HepG2 (cell line): Measurements from ENCODE around the gene SYS1. TPM values are rescaled to one million over a fixed set of nuclear protein-coding genes. Genes with fewer than 3 reads are reported as not detected.

Source experiments
- AHDC1 ChIP-seq: sonication (generic); formaldehyde crosslinking; IDR thresholded peaks from 2 replicates; pipeline ENCODE4 v1.5.1; 2020; ENCODE audit warnings: mild to moderate bottlenecking, missing genetic modification reagents, borderline replicate concordance
- CBX5 ChIP-seq: sonication (generic); formaldehyde crosslinking; IDR thresholded peaks from 2 replicates; pipeline ENCODE4 v1.4.0; 2020; ENCODE audit warnings: missing genetic modification reagents, borderline replicate concordance
- FOSL1 ChIP-seq: sonication (generic); formaldehyde crosslinking; IDR thresholded peaks from 2 replicates; pipeline ENCODE4 v1.9.0; 2021; ENCODE audit warnings: missing genetic modification reagents, borderline replicate concordance
- MIXL1 ChIP-seq: IDR thresholded peaks from 2 replicates; pipeline ENCODE4 v1.6.1; 2016
- PHF5A ChIP-seq: IDR thresholded peaks from one replicate; pipeline ENCODE4 v1.6.1; 2018; ENCODE audit warnings: low read depth, missing genetic modification reagents; ENCODE audit not compliant: unreplicated experiment
- POGZ ChIP-seq: sonication (generic); formaldehyde crosslinking; IDR thresholded peaks from 2 replicates; pipeline ENCODE4 v1.4.0; 2020; ENCODE audit warnings: mild to moderate bottlenecking, missing genetic modification reagents
- RBM39 ChIP-seq: fragments of 200-400 bp; formaldehyde crosslinking; IDR thresholded peaks from one replicate; pipeline ENCODE4 v1.6.1; 2018; ENCODE audit warnings: antibody characterized with exemption, mild to moderate bottlenecking, low read depth, low read length; ENCODE audit not compliant: poor library complexity, severe bottlenecking
- TBX2 ChIP-seq: sonication (generic); formaldehyde crosslinking; IDR thresholded peaks from 2 replicates; pipeline ENCODE4 v1.5.0; 2020; ENCODE audit warnings: missing genetic modification reagents, mild to moderate bottlenecking, borderline replicate concordance
- ZBTB7B ChIP-seq: sonication (generic); formaldehyde crosslinking; IDR thresholded peaks from 2 replicates; pipeline ENCODE4 v1.4.0; 2020; ENCODE audit warnings: missing genetic modification reagents
- ZFAT ChIP-seq: sonication (generic); formaldehyde crosslinking; conservative IDR thresholded peaks from 2 replicates; pipeline ENCODE4 v1.8.1; 2023; ENCODE audit warnings: missing genetic modification reagents, inconsistent platforms
- ZNF18 ChIP-seq: sonication (generic); formaldehyde crosslinking; IDR thresholded peaks from 2 replicates; pipeline ENCODE4 v1.8.0; 2022; ENCODE audit warnings: mild to moderate bottlenecking, missing genetic modification reagents; ENCODE audit not compliant: insufficient replicate concordance
- ZNF276 ChIP-seq: sonication (generic); formaldehyde crosslinking; IDR thresholded peaks from 2 replicates; pipeline ENCODE4 v1.4.0; 2020; ENCODE audit warnings: mild to moderate bottlenecking, low read depth, missing genetic modification reagents
- ZNF546 ChIP-seq: sonication (generic); formaldehyde crosslinking; conservative IDR thresholded peaks from 2 replicates; pipeline ENCODE4 v1.8.1; 2023; ENCODE audit warnings: mild to moderate bottlenecking, missing genetic modification reagents
- ZNF710 ChIP-seq: sonication (generic); formaldehyde crosslinking; IDR thresholded peaks from 2 replicates; pipeline ENCODE4 v1.5.0; 2020; ENCODE audit warnings: mild to moderate bottlenecking, missing genetic modification reagents, borderline replicate concordance
- ZNF784 ChIP-seq: sonication (generic); formaldehyde crosslinking; IDR thresholded peaks from 2 replicates; pipeline ENCODE4 v1.5.1; 2020; ENCODE audit warnings: missing genetic modification reagents, mild to moderate bottlenecking, borderline replicate concordance
- polyA plus RNA-seq, 8 experiments: library from polyadenylated mRNA; depleted of rRNA in 3 of 8; stranded (reverse) in 7 of 8; unstranded in 1 of 8; fragments of >200 nt; fragmentation: Illumina TruSeq in 4 of 8; extraction: Trizol in 4 of 8; gene quantifications; 2 replicates each; pipeline versions ENCODE4 v1.2.1 to v1.2.3, GENCODE V29; 2011 to 2016; ENCODE audit warnings: low read depth in 4 of 8, missing spikeins in 1 of 8, mixed read lengths in 1 of 8; ENCODE audit not compliant: insufficient read depth in 1 of 8
- total RNA-seq, 5 experiments: library from RNA; depleted of rRNA; stranded (reverse); fragments of >200 nt; fragmentation: Illumina TruSeq; extraction: Trizol; gene quantifications; 2 replicates each; pipeline ENCODE4 v1.2.3, GENCODE V29; 2016; ENCODE audit warnings: low read depth in 1 of 5

Gene SYS1
- total and polyA plus RNA-seq, 2 of the 13 experiments (the other 11 are each of a cell fraction or from before 2014, with no cell fraction given), result 38.3 to 65.6 TPM

- TF ChIP-seq ZNF276 (CRISPR knock-in tag) (no peak; the same call in 1 of the 2 replicates), MIXL1 (CRISPR knock-in tag) (peak; percentile 83; the same call in 1 of the 2 replicates), PHF5A (CRISPR knock-in tag) (peak; percentile 36), CBX5 (CRISPR knock-in tag) (0 out of 2 replicates have a peak, but pooled peaks have one; percentile 4), ZFAT (CRISPR knock-in tag) (no peak), ZBTB7B (CRISPR knock-in tag) (peak; percentile 83), ZNF784 (CRISPR knock-in tag) (no peak), ZNF710 (CRISPR knock-in tag) (no peak), TBX2 (CRISPR knock-in tag) (peak; percentile 49; the same call in 1 of the 2 replicates), FOSL1 (CRISPR knock-in tag) (peak; percentile 81), ZNF546 (CRISPR knock-in tag) (0 out of 2 replicates have a peak, but pooled peaks have one; percentile 26), AHDC1 (CRISPR knock-in tag) (peak; percentile 83), ZNF18 (CRISPR knock-in tag) (peak; percentile 89), RBM39 (peak; percentile 40), POGZ (CRISPR knock-in tag) (peak; percentile 19; the same call in 1 of the 2 replicates)
Measured at GRCh38 chr20:45344168-45344860, 18.6 kb upstream of the SYS1 start (continued).
